HG03139 (cell line): ENCODE data around the gene USP19.

Experiments
- ATAC-seq: cut with Tn5 transposase; IDR thresholded peaks from one replicate; pipeline ENCODE4 v1.9.1; 2021; ENCODE audit not compliant: unreplicated experiment

Gene USP19

DNA sequence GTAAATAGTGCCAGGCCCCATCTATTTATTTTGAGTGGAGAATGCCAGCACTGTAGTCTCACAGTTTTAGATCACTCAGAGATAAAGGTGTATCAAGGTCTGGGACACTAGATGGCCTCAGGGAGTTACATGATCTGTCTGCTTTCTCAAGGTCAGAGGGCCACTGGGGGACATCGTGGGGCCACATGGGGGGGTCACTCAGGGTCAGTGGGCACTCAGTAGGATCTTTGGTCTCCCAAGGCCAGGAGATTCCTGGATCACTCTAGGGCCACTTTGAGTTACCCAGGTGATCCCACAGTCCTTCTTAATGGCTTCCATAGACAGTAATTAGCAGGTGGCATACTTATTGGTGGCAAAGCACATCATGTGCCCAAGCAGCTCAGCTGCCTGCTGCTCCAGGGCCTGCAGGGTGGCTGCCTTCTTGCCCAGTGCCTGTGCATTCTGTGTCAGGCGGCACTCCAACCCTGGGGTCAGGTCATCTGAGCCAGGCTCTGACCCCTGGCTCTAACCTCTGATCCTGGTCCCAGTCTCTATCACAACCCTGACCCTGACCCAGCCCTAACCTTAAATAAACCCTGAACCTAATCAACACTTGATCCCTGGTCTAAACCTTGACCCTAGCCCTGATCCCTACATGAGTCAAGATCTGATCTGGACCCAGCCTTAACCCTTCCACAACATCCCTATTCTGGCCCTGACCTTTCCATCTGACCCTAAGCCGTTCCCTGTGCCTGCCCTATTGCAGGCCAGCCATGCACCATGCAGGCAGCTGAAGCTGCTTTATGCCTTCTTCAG is 14.0 kb upstream of the USP19 start:
- ATAC-seq: no peak

DNA sequence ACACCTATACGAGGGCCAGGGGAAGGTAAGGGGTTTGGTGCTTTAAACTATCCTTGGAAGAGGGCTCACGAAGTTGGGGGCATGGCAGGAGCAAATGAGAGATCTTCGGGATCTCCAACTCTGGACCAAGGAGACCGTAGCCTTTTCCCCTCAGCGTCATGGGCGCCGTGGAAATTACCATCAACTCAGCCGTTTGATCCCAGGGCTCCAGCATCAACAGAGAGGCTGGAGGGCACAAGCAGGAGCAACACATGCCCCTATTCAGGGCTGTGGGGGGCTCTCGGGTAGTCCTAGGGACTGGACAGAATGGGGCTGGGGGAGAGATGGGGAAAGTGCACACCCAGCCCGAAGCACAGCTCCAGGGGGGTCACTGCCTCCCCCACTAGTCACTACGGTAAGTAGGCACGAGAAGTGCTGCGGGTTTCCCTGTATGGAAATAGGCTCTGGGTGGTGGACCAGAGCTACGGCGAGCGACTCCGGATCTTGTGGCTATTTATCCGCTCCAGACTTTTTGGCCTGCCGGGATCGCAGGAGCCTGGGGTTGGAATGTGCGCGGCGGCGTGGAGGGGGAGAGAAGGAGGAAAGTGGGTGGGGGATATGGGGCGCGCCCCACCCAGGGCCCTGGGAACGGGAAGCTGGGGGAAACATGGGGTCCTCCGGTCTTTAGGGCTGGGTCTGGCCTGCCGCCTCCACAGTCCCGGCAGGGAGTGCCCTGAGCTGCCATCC is 12.8 kb upstream of the USP19 start:
- ATAC-seq: no peak

- ATAC-seq: no peak
Observed at GRCh38 chr3:49132437-49133225, 12.0 kb upstream of the USP19 start, which contains the start of gene LAMB2. Gene LAMB2 (minus strand): TSS chr3:49133050. CDS start chr3:49132867, 183 bp downstream.

GRCh38 chr3:49132073-49132436 is 11.4 kb upstream of the USP19 start:
- no peak for ATAC-seq

- ATAC-seq: no peak
Observed at GRCh38 chr3:49131576-49131975, 11.0 kb upstream of the USP19 start.

- ATAC-seq: no peak
Observed at GRCh38 chr3:49131040-49131439, 10.4 kb upstream of the USP19 start.

GRCh38 chr3:49124991-49125670 is 4.5 kb upstream of the USP19 start:
- ATAC-seq: no peak

- ATAC-seq: no peak
Observed at GRCh38 chr3:49124203-49124602, 3.6 kb upstream of the USP19 start.

GRCh38 chr3:49123687-49124086 is 3.1 kb upstream of the USP19 start:
- no peak for ATAC-seq

DNA sequence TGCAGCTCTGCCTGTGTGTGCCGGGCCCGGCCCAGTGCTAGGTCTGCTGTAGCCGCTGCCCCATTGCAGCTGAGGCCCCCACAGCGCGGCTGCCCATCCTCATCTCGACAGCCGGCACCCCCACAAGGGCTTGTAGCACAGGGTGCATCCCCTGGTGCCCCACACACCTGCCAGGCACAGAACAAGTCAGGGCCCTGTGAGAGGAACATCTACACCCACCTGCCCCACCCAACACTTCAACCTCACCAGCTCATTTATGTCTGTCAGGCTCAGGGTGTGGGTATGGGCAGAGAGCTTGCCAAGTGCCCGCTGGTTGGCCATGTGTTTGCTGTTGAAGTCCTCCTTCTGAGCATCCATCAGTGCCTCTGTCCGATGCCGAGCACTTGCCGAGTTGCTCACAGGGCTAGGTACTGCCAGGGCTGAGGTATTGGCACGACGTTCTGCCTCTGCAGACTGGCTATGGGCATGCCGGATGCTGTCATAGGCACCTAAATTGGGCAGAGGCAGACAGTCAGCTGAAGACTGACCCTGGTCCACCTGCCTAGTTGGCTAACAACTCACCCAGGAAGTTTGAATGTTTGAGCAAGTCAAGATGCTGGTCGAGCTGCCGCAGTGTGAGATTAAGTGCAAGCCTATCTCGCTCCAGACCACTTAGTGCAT is 2.4 kb upstream of the USP19 start:
- no peak for ATAC-seq

- ATAC-seq: no peak
Observed at GRCh38 chr3:49122451-49122850, 1.8 kb upstream of the USP19 start.

DNA sequence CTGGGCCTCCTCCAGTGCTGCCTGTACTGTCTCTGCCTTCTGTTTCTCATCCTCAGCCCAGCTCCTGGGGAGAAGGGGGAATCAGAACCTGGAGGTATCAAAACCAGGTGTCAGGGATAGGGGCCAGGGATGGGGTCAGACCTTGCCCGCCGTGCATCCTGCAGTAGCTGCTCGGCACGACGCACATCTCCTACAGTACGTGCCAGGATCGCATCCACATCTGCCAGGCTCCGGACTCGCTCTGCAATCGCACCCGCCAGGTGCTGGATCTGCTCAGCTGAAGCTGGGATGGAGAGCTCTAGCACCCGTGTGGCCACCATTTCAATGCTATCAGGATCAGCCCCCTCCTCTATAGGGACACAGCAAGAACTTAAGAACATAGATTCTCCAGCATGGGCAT is 1.4 kb upstream of the USP19 start:
- ATAC-seq: no peak

DNA sequence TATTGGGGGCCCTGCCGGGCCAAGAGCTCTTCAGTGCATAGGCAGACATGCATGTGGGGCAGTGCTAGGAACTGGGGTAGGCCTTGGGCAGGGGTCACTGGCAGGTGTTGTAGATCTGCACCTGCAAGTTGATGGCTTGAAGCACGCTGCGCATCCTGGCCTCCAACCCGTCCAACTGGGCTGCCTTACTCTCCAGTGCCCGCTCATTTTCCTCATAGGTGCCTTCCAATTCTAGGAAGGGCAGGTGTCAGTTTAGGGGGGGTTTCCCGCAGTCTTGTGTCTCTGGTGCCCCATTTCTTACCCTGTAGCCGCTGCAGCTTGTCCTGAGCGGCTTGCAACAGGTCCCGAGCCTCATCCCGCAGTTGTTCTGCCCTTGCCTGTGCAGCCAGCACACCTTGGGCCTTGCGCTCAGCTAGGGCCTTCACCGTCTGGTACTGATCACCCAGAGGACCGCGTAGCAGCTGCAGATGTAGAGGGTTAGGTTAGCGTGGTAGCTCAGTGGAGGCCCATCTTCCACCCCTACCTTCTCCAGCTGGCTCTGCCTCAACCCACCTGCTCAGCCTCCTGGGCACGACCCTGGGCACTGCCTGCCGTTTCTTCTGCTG is 611 bp upstream of the USP19 start:
- no peak for ATAC-seq

DNA sequence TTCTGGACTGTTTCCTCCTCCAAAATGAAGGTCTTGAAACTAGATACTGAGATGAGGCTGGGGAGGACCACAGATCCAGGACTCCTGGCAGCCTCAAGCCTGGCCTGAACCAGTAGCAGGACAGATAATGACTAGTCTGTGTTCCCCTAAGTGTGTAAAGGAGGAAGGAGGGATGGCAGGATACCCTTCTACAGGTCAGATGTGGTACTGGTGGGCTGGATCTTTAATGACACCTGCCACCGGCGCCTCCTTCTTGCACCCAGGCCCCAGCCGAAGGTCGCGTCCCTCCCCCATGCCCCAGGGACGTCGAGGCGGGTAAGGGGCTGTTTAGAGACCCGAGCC is 556 bp downstream of the USP19 start:
- ATAC-seq: no peak

DNA sequence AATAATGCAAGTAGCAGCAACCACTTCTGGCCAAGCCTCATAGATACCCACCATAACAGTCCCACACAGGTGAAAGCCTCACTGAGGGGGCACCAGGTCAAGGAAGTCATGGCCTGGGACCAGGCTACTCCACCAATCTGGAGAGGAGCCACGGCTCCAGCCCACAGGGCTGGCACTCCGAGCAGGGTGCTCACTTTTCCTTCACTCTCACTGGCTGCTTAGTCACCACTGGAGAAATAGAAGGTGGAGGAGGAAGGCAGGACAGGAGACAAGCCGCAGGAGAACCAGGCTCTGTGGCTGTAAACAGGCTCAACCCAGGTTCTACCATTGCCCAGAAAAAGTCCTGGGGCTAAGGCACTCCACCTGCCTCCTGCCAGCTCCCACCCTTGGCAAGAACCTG is 1.2 kb downstream of the USP19 start:
- no peak for ATAC-seq

DNA sequence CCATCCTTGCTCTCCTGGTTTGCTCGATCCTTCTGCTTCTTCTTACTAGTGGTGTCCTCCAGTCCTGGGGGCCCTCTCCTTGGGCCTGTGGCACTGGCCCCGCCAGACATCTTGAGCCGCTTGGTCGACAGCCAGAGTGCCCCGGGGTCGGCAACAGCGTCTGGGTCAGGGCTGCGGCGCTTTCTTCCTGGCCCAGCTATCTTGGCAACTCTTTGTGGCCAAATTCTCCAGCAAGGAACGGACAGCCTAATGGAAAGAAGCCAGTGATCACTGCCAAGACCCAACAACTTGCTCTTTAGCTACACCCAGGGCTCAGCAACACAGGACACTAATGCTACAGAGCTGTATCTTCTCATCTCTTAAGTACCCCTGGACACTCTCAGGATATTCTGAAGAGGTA is 1.6 kb downstream of the USP19 start:
- no peak for ATAC-seq

GRCh38 chr3:49112262-49112661 is 8.4 kb downstream of the USP19 start:
- ATAC-seq: no peak

- ATAC-seq: no peak
Observed at GRCh38 chr3:49111347-49111746, 9.3 kb downstream of the USP19 start.

DNA sequence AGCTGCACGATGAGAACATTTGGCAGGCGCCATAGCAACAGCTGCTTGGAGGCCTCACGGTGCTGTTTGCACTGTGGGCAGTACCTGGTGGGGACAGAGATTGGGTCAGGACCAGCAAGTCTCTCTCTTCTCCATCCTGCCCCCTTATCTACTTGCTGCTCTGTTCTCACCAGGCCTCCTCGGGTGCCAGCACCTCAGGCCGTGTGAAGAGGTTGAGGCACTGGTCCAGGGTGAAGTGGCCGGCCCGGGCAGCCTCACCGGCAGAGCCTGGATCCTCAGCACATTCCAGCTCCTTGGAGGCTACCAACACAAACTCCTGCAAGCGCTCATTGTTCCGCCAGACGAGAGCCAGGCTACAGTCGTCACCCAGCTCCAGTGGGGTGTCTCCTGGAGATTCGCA is 9.8 kb downstream of the USP19 start:
- no peak for ATAC-seq

- no peak for ATAC-seq
Observed at GRCh38 chr3:49108346-49108745, 12.3 kb downstream of the USP19 start.
